Duodenal mucosa (tissue), 2 donors: ENCODE measurements around the gene TMEM213.
"Not testable (repeated sequence)": the region's sequence is repeated elsewhere in the genome, so short reads cannot be mapped to it uniquely, and the experiment has no call there.

Source experiments
- H3K27ac ChIP-seq: one replicate; pipeline ENCODE4 v1.7.0; 2013; ENCODE audit warnings: low read depth, low read length
- H3K27me3 ChIP-seq, 2 donors: one replicate each; pipeline ENCODE4 v1.7.0; 2013; ENCODE audit warnings: low read length in 2 of 2, control low read depth in 1 of 2; ENCODE audit not compliant: insufficient read depth in 2 of 2, control insufficient read depth in 1 of 2
- H3K36me3 ChIP-seq, 2 donors: one replicate each; pipeline ENCODE4 v1.7.0; 2013; ENCODE audit warnings: low read length in 2 of 2, control low read depth in 1 of 2; ENCODE audit not compliant: insufficient read depth in 2 of 2, control insufficient read depth in 1 of 2
- H3K4me1 ChIP-seq, 2 donors: one replicate each; pipeline ENCODE4 v1.7.0; 2013; ENCODE audit warnings: low read length in 2 of 2, control low read depth in 1 of 2; ENCODE audit not compliant: insufficient read depth in 2 of 2, control insufficient read depth in 1 of 2
- H3K4me3 ChIP-seq, 2 donors: one replicate each; pipeline ENCODE4 v1.7.0; 2013; ENCODE audit warnings: low read length in 2 of 2, low read depth in 1 of 2
- H3K9ac ChIP-seq, 2 donors: one replicate each; pipeline ENCODE4 v1.7.0; 2013; ENCODE audit warnings: low read length in 2 of 2, low read depth in 1 of 2
- H3K9me3 ChIP-seq, 2 donors: one replicate each; pipeline ENCODE4 v1.7.0; 2013; ENCODE audit warnings: low read length in 2 of 2, control low read depth in 1 of 2; ENCODE audit not compliant: control insufficient read depth in 1 of 2

TMEM213 gene

DNA sequence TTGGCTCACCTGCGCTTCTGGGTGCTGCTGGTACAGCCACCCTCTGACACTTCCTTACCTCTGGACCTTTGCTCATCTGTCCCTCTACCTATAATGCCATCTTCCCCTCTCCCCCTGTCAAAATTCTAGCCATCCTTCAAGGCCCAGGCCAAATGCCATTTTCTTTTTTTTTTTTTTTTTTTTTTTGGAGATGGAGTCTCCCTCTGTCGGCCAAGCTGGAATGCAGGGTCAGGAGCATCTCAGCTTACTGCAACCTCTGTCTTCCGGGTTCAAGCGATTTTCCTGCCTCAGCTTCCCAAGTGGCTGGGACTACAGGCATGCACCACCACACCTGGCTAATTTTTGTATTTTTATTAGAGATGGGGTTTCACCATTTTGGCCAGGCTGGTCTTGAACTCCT, 748 bp upstream of the TMEM213 start:
- not testable (repeated sequence) for H3K27me3 ChIP-seq, H3K9me3 ChIP-seq, H3K9ac ChIP-seq, H3K27ac ChIP-seq, H3K36me3 ChIP-seq, H3K4me3 ChIP-seq
- peaks cover 3 to 15% of the 10 kb centered on the region in 2 donors for H3K4me1 ChIP-seq

DNA sequence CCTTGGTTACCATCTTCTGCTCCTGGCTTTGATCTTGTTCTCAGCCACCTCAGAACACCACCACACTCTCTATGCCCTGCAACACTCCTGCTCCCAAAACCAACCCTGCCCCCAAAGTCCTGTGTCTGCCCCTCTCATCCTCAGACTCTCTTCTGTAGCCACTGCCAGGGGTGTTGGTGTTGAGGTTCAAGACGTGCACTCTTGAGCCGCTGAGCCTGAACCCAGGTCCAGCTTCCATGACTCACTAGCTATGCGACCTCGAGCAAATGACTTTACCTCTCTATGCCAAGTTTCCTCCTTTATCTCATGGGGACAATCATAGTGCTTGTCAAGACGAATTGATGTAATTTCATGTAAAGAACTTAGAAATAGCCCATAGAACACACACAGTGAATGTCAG, 1.0 kb downstream of the TMEM213 start:
- H3K4me3 ChIP-seq, result no peak overlapping the region
- peak overlapping the region; percentile 0 for H3K27ac ChIP-seq
- H3K9ac ChIP-seq, result no peak overlapping the region
- peaks cover 3 to 15% of the 10 kb centered on the region in 2 donors for H3K4me1 ChIP-seq
- no peaks in the 10 kb centered on the region for H3K36me3 ChIP-seq
- no peaks in the 10 kb centered on the region for H3K9me3 ChIP-seq
- no peaks in the 10 kb centered on the region for H3K27me3 ChIP-seq

DNA sequence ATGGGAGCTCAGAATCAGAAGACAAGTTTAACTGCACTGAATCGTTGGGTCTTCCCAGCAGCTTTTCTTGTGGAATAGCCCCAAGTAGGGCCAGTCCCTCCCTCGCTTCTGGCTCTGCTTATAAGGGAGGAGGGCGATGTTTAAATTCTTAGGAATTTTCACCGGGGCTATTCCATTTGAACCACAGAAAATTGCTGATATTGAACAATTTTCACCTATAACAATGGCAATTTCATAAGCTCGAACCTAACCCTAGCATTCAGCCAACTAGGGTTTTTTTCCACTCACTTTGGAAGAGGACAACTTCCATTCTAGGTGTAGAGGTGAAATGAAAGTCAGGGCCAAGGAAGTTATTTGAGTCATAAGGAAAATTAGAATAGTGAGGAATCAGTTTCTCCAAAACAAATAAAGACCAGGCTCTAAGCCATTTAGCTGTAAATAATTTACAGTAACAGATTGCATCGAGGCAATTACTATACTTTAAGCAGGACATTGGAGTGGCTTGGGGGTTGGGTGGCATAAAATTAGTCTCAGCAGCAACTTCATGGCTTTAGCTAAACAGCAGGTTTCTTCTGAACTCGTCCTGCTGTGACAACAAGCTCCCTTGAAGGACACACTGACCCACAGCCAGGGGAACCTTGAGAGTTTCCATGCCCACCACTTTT, 1.7 kb downstream of the TMEM213 start:
- no peaks in the 10 kb centered on the region for H3K27me3 ChIP-seq
- peak overlapping the region; percentile 0 for H3K27ac ChIP-seq
- H3K4me3 ChIP-seq, result no peak overlapping the region
- no peaks in the 10 kb centered on the region for H3K9me3 ChIP-seq
- H3K36me3 ChIP-seq, result no peaks in the 10 kb centered on the region
- H3K9ac ChIP-seq, result no peak overlapping the region
- peaks cover 3 to 15% of the 10 kb centered on the region in 2 donors for H3K4me1 ChIP-seq

DNA sequence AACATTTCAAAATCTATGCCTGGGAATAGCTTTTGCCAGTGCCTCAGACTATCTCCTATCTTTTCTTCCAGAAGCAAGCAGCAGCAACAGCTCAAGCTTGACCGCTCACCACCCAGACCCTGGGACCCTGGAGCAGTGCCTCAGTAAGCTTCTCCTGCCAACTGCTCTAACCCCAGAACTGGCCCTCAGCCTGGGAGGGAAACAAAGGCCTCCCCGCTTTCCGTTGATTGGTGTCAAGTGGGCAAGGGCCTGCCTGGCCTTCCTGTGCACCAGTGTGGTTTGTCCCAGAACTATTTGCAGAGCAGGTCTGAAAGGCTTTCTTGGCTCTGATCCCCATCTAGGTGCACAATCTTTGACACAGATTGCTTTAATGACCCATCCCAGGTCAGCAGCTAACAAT, 3.5 kb downstream of the TMEM213 start:
- no peak overlapping the region for H3K27ac ChIP-seq
- H3K4me1 ChIP-seq, result peaks cover 3 to 15% of the 10 kb centered on the region in 2 donors
- H3K4me3 ChIP-seq, result no peak overlapping the region
- H3K27me3 ChIP-seq, result no peaks in the 10 kb centered on the region
- H3K36me3 ChIP-seq, result no peaks in the 10 kb centered on the region
- no peaks in the 10 kb centered on the region for H3K9me3 ChIP-seq
- H3K9ac ChIP-seq, result no peak overlapping the region

DNA sequence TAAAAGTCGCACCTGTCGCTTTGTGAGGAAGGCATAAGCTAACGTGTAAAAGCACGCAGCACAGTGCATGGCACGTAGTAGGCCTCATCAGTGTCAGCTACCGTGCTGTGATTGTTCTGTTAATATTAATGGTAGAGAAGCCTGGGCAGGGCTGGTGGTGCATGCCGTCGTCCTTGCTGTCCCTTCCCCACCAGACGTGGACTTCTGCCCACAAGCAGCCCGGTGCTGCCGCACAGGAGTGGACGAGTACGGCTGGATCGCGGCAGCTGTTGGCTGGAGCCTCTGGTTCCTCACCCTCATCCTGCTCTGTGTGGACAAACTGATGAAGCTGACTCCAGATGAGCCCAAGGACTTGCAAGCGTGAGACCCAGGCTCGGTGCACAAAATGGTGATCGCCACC, 4.9 kb downstream of the TMEM213 start:
- Histone ChIP-seq H3K36me3 (no peaks in the 10 kb centered on the region), H3K9me3 (no peaks in the 10 kb centered on the region), H3K27ac (no peak overlapping the region), H3K4me3 (no peak overlapping the region), H3K4me1 (peaks cover 3 to 15% of the 10 kb centered on the region in 2 donors), H3K9ac (no peak overlapping the region), H3K27me3 (no peaks in the 10 kb centered on the region)

DNA sequence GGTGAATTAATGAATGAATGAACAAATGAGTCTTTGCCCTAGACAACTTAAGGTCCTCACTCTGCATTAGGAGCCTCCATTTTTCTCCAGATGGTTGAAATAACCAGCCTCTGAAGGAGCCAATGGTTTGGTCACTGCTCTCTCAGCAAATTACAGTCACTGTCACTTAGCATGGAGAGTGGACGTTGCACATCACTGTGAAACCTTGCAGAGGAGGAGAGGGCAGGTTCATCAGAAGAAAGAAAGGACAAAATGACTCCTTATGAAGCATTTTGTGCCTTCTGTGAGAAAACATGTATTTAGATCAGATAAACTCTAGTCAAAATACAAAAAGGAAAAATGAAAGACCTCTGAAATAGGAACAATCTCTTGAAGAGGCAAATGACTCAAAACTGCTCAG, 6.8 kb downstream of the TMEM213 start:
- H3K4me3 ChIP-seq, result no peak overlapping the region
- no peaks in the 10 kb centered on the region for H3K9me3 ChIP-seq
- H3K27ac ChIP-seq, result no peak overlapping the region
- H3K36me3 ChIP-seq, result no peaks in the 10 kb centered on the region
- H3K27me3 ChIP-seq, result no peaks in the 10 kb centered on the region
- no peak overlapping the region for H3K9ac ChIP-seq
- H3K4me1 ChIP-seq, result peaks cover 3 to 10% of the 10 kb centered on the region in 2 donors

DNA sequence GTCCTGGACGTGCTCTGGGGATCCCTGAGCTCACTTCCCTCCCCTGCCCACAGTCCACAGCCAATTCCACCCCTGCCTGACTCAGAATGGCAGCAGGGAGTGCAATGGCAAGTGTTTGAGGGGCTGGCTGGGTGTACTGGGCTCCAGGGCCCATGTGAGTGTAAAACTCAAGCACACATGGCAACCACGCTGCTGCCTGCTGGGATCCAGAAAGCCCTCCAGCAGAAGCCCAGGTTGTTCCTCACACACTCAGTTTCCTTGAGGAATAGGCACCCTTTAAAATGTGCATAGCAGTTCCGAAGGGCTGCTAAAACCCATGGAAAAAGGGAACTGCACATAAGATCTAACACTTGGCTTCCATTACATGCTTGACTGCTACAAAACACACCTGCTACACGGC, 11.6 kb downstream of the TMEM213 start:
- H3K27ac ChIP-seq, result no peak overlapping the region
- H3K36me3 ChIP-seq, result no peaks in the 10 kb centered on the region
- H3K4me1 ChIP-seq, result no peaks in the 10 kb centered on the region
- H3K27me3 ChIP-seq, result no peaks in the 10 kb centered on the region
- no peaks in the 10 kb centered on the region for H3K9me3 ChIP-seq
- no peak overlapping the region for H3K4me3 ChIP-seq
- H3K9ac ChIP-seq, result no peak overlapping the region

DNA sequence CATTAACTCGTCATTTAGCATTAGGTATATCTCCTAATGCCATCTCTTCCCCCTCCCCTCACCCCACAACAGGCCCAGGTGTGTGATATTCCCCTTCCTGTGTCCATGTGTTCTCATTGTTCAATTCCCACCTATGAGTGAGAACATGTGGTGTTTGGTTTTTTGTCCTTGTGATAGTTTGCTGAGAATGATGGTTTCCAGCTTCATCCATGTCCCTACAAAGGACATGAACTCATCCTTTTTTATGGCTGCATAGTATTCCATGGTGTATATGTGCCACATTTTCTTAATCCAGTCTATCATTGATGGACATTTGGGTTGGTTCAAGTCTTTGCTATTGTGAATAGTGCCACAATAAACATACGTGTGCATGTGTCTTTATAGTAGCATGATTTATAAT, 13.5 kb downstream of the TMEM213 start:
- H3K9ac ChIP-seq, H3K9me3 ChIP-seq, H3K36me3 ChIP-seq, H3K27ac ChIP-seq, H3K4me3 ChIP-seq, H3K27me3 ChIP-seq, H3K4me1 ChIP-seq: not testable (repeated sequence)

DNA sequence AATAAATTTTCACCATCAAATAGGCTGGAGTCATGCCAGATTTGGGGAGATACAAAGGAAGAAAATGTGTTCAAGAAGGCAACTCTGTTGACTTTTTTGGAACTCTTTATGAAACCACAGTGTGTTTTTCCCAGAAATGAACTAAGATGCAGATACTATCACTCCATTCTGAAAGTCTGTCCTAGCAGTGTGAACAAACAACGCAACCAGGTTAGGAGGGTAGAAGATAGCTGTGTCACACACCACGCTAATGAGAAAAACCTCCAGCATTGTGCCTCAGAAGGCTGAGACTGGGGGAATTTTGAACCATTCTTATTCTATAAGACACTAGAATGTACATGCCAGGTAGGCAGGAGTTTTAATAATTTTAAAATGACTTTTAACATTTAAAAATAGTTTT, 16.2 kb downstream of the TMEM213 start:
- no peaks in the 10 kb centered on the region for H3K27me3 ChIP-seq
- no peak overlapping the region for H3K4me3 ChIP-seq
- H3K27ac ChIP-seq, result no peak overlapping the region
- no peaks in the 10 kb centered on the region for H3K9me3 ChIP-seq
- no peaks in the 10 kb centered on the region for H3K36me3 ChIP-seq
- no peaks in the 10 kb centered on the region for H3K4me1 ChIP-seq
- no peak overlapping the region for H3K9ac ChIP-seq

DNA sequence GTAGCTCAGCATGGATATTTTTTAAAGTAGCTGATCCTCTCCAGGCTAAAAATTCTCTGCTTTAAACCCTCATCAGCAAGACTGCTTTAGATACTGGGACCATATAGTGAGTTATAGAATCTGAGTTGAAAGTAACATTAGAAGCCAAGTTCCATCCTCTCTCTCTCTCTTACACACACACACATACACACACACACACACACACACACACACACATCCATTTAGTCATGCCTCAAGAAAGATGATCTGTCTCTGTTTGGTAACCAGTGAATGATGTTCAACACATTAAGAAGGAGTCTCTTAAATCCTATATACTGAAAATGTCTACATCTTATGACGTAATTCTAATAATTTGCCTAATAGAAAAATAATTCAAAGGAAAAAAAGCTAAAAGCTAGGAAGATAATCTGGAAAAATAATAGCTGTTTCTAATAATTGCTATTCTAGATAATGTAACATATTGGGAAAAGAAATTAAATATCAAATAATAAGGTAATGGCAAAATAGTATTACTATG, 17.1 kb downstream of the TMEM213 start:
- H3K27ac ChIP-seq, result no peak overlapping the region
- H3K36me3 ChIP-seq, result no peaks in the 10 kb centered on the region
- no peak overlapping the region for H3K4me3 ChIP-seq
- H3K9ac ChIP-seq, result no peak overlapping the region
- H3K4me1 ChIP-seq, result no peaks in the 10 kb centered on the region
- H3K27me3 ChIP-seq, result no peaks in the 10 kb centered on the region
- H3K9me3 ChIP-seq, result no peaks in the 10 kb centered on the region
